H1 (cell line): Measurements from ENCODE around the gene DPP4. TPM values are rescaled to one million over a fixed set of nuclear protein-coding genes. Genes with fewer than 3 reads are reported as not detected.

ENCODE experiments used
- CTCF ChIA-PET: fragments of 300-600 bp; sonication (Branson Sonifier 250); formaldehyde crosslinking; loops from one replicate; lab custom pipeline; 2021; ENCODE audit not compliant: partially characterized antibody; lab: Charles Lee
- POLR2A ChIA-PET: fragments of 300-600 bp; sonication (Branson Sonifier 250); formaldehyde crosslinking; loops from one replicate; lab custom pipeline; 2021; ENCODE audit warnings: inconsistent platforms; ENCODE audit not compliant: partially characterized antibody; lab: Charles Lee
- DNase-seq, 2 experiments: peaks; one replicate each; pipeline versions ENCODE4 v3.0.0 to v3.0.0-alpha.2; 2010 to 2022; ENCODE audit warnings: low spot score in 2 of 2, low read depth in 1 of 2, mixed read lengths in 1 of 2
- FAIRE-seq: peaks from 2 replicates; lab custom pipeline; 2011; peaks lifted over from hg19 to GRCh38; lab: Jason Lieb, UNC
- H2AFZ ChIP-seq: 2 replicates; pipeline ENCODE4 v1.8.1; 2012; ENCODE audit warnings: low read length, inconsistent platforms
- H2AK5ac ChIP-seq: 2 replicates; pipeline ENCODE4 v1.6.1; 2013; ENCODE audit warnings: low read depth, low read length
- H2BK120ac ChIP-seq: replicated peaks from 2 replicates; pipeline ENCODE3; 2013; ENCODE audit warnings: low read depth, low read length, inconsistent platforms
- H2BK12ac ChIP-seq: 2 replicates; pipeline ENCODE4 v1.6.1; 2013; ENCODE audit warnings: low read depth, low read length
- H2BK15ac ChIP-seq: 2 replicates; pipeline ENCODE4 v1.6.1; 2013; ENCODE audit warnings: low read length
- H2BK20ac ChIP-seq: 2 replicates; pipeline ENCODE4 v1.6.1; 2013; ENCODE audit warnings: low read length
- H2BK5ac ChIP-seq: 2 replicates; pipeline ENCODE4 v1.6.1; 2013; ENCODE audit warnings: low read depth, low read length
- H3K14ac ChIP-seq: 2 replicates; pipeline ENCODE4 v1.6.1; 2013; ENCODE audit warnings: inconsistent platforms; ENCODE audit not compliant: insufficient read length
- H3K18ac ChIP-seq: 2 replicates; pipeline ENCODE4 v1.6.1; 2013; ENCODE audit warnings: low read length; ENCODE audit errors: extremely low read depth
- H3K23ac ChIP-seq: 2 replicates; pipeline ENCODE4 v1.6.1; 2013; ENCODE audit warnings: inconsistent platforms; ENCODE audit not compliant: insufficient read length
- H3K23me2 ChIP-seq: 2 replicates; pipeline ENCODE4 v1.6.1; 2013; ENCODE audit warnings: low read depth, low read length
- H3K27ac ChIP-seq: 2 replicates; pipeline ENCODE4 v1.6.1; 2011; ENCODE audit warnings: low read depth, low read length, inconsistent platforms
- H3K27me3 ChIP-seq, 4 experiments: replicated peaks in 1 of 4; 1 replicate in 1 of 4; 2 replicates in 3 of 4; pipeline versions ENCODE4 v1.6.1 to v1.8.1; 2011 to 2013; ENCODE audit warnings: low read length in 3 of 4, mild to moderate bottlenecking in 3 of 4, inconsistent platforms in 2 of 4, mixed read lengths in 2 of 4, moderate library complexity in 1 of 4; ENCODE audit not compliant: control insufficient read depth in 3 of 4, insufficient read depth in 3 of 4; ENCODE audit errors: extremely low read depth in 1 of 4
- H3K36me3 ChIP-seq, 4 experiments: 2 replicates each; pipeline versions ENCODE4 v1.6.1 to v1.8.1; 2011 to 2013; ENCODE audit warnings: mild to moderate bottlenecking in 4 of 4, low read length in 3 of 4, moderate library complexity in 2 of 4, control low read depth in 1 of 4, inconsistent platforms in 1 of 4; ENCODE audit not compliant: insufficient read depth in 4 of 4, control insufficient read depth in 2 of 4
- H3K4ac ChIP-seq: replicated peaks from 2 replicates; pipeline ENCODE3; 2013; ENCODE audit warnings: low read length, low read depth, mixed read lengths, inconsistent platforms; ENCODE audit not compliant: insufficient read length
- H3K4me1 ChIP-seq, 4 experiments: replicated peaks in 1 of 4; 1 replicate in 1 of 4; 2 replicates in 3 of 4; pipeline versions ENCODE4 v1.6.1 to v1.8.1; 2011 to 2013; ENCODE audit warnings: low read length in 3 of 4, inconsistent platforms in 2 of 4, mixed read lengths in 1 of 4; ENCODE audit not compliant: insufficient read depth in 4 of 4, control insufficient read depth in 3 of 4
- H3K4me2 ChIP-seq, 2 experiments: 2 replicates each; pipeline versions ENCODE4 v1.6.1 to v1.8.1; 2011 to 2013; ENCODE audit warnings: low read depth in 2 of 2, low read length in 2 of 2, control low read depth in 1 of 2, inconsistent platforms in 1 of 2, mild to moderate bottlenecking in 1 of 2; ENCODE audit not compliant: insufficient read depth in 1 of 2
- H3K4me3 ChIP-seq, 4 experiments: fragments of 200-600, 300-600 bp in 1 of 4; sonication (generic), shearing (Covaris generic), sonication (Bioruptor Twin) in 1 of 4; 2 replicates each; pipeline versions ENCODE4 v1.5.1 to v1.8.1; 2011 to 2016; ENCODE audit warnings: low read length in 4 of 4, low read depth in 3 of 4, control low read depth in 2 of 4, inconsistent platforms in 2 of 4, mild to moderate bottlenecking in 2 of 4, mixed read lengths in 1 of 4, moderate library complexity in 1 of 4; ENCODE audit not compliant: insufficient read depth in 2 of 4; ENCODE audit errors: extremely low read depth in 1 of 4
- H3K56ac ChIP-seq: replicated peaks from 2 replicates; pipeline ENCODE3; 2013; ENCODE audit warnings: low read depth, mild to moderate bottlenecking, mixed read lengths, low read length, inconsistent platforms; ENCODE audit not compliant: insufficient read length
- H3K79me1 ChIP-seq: 2 replicates; pipeline ENCODE4 v1.6.1; 2013; ENCODE audit warnings: low read depth, low read length, control low read depth
- H3K79me2 ChIP-seq, 2 experiments: 2 replicates each; pipeline versions ENCODE4 v1.6.1 to v1.8.1; 2012 to 2013; ENCODE audit warnings: low read length in 2 of 2, mild to moderate bottlenecking in 2 of 2, inconsistent platforms in 1 of 2; ENCODE audit not compliant: insufficient read depth in 2 of 2, control insufficient read depth in 1 of 2
- H3K9ac ChIP-seq, 4 experiments: replicated peaks in 1 of 4; 1 replicate in 1 of 4; 2 replicates in 3 of 4; pipeline versions ENCODE4 v1.6.1 to v1.8.1; 2011 to 2013; ENCODE audit warnings: low read depth in 3 of 4, low read length in 3 of 4, control low read depth in 2 of 4, mild to moderate bottlenecking in 2 of 4, moderate library complexity in 2 of 4, inconsistent platforms in 1 of 4; ENCODE audit errors: extremely low read depth in 1 of 4
- H3K9me3 ChIP-seq, 2 experiments: 2 replicates each; pipeline versions ENCODE4 v1.6.1 to v1.8.1; 2012 to 2013; ENCODE audit warnings: mild to moderate bottlenecking in 2 of 2, moderate library complexity in 2 of 2, control low read depth in 1 of 2, inconsistent platforms in 1 of 2, low read depth in 1 of 2, low read length in 1 of 2, mixed read lengths in 1 of 2; ENCODE audit not compliant: insufficient read depth in 2 of 2
- H4K20me1 ChIP-seq, 2 experiments: replicated peaks in 1 of 2; 2 replicates each; pipeline versions ENCODE3 to v1.8.1; 2011 to 2013; ENCODE audit warnings: inconsistent platforms in 2 of 2, low read length in 2 of 2, mild to moderate bottlenecking in 1 of 2; ENCODE audit not compliant: insufficient read depth in 2 of 2, control insufficient read depth in 1 of 2
- H4K5ac ChIP-seq: 2 replicates; pipeline ENCODE4 v1.6.1; 2013; ENCODE audit warnings: low read length, low read depth, mixed read lengths, inconsistent platforms; ENCODE audit not compliant: insufficient read length
- H4K8ac ChIP-seq: 2 replicates; pipeline ENCODE4 v1.8.0; 2013; ENCODE audit warnings: mild to moderate bottlenecking, moderate library complexity, low read length, inconsistent platforms; ENCODE audit not compliant: insufficient read depth; ENCODE audit errors: extremely low read depth
- H4K91ac ChIP-seq: replicated peaks from 2 replicates; pipeline ENCODE3; 2013; ENCODE audit warnings: low read length, mixed read lengths, inconsistent platforms; ENCODE audit not compliant: insufficient read length
- ASH2L ChIP-seq: fragments of 200-600, 300-600 bp; sonication (generic); IDR thresholded peaks from one replicate; pipeline ENCODE4 v1.7.1; 2017; ENCODE audit warnings: low read length
- CEBPB ChIP-seq: IDR thresholded peaks from 2 replicates; pipeline ENCODE4 v1.6.1; 2012; ENCODE audit warnings: low read depth, low read length
- EGR1 ChIP-seq: IDR thresholded peaks from 2 replicates; pipeline ENCODE4 v1.6.1; 2011; ENCODE audit warnings: low read depth, low read length, borderline replicate concordance
- GABPA ChIP-seq: IDR thresholded peaks from 2 replicates; pipeline ENCODE4 v1.6.1; 2011; ENCODE audit warnings: mild to moderate bottlenecking, low read length, moderate library complexity, borderline replicate concordance; ENCODE audit not compliant: insufficient read depth
- HDAC2 ChIP-seq, 2 experiments: fragments of 300-600 bp in 1 of 2; sonication (generic) in 1 of 2; IDR thresholded peaks; 2 replicates each; pipeline ENCODE4 v1.6.1; 2011 to 2012; ENCODE audit warnings: low read depth in 2 of 2, low read length in 2 of 2, mild to moderate bottlenecking in 2 of 2, moderate library complexity in 2 of 2, borderline replicate concordance in 1 of 2, inconsistent platforms in 1 of 2
- JUND ChIP-seq: IDR thresholded peaks from 2 replicates; pipeline ENCODE4 v1.6.1; 2011; ENCODE audit warnings: mild to moderate bottlenecking, improper control_type of control experiment, low read length
- KDM4A ChIP-seq: IDR thresholded peaks from one replicate; pipeline ENCODE4 v1.7.1; 2012; ENCODE audit warnings: low read depth, mild to moderate bottlenecking, moderate library complexity, low read length, inconsistent platforms; ENCODE audit not compliant: severe bottlenecking
- KDM5A ChIP-seq: fragments of 200-600 bp; IDR thresholded peaks from 2 replicates; pipeline ENCODE4 v1.7.1; 2012; ENCODE audit warnings: mild to moderate bottlenecking, low read length, inconsistent platforms, mixed read lengths
- POU5F1 ChIP-seq: IDR thresholded peaks from 2 replicates; pipeline ENCODE4 v1.6.1; 2011; ENCODE audit warnings: low read depth, mild to moderate bottlenecking, low read length, moderate library complexity
- RAD21 ChIP-seq, 2 experiments: IDR thresholded peaks in 1 of 2; conservative IDR thresholded peaks in 1 of 2; 2 replicates each; pipeline ENCODE4 v1.6.1; 2011; ENCODE audit warnings: low read depth in 2 of 2, low read length in 2 of 2, improper control_type of control experiment in 1 of 2, inconsistent platforms in 1 of 2, mild to moderate bottlenecking in 1 of 2, moderate library complexity in 1 of 2
- SP4 ChIP-seq: IDR thresholded peaks from 2 replicates; pipeline ENCODE4 v1.6.1; 2012; ENCODE audit warnings: low read length, inconsistent platforms
- SRF ChIP-seq: IDR thresholded peaks from 2 replicates; pipeline ENCODE4 v1.6.1; 2011; ENCODE audit warnings: mild to moderate bottlenecking, low read depth, low read length, moderate library complexity
- TBP ChIP-seq: IDR thresholded peaks from 2 replicates; pipeline ENCODE4 v1.6.1; 2011; ENCODE audit warnings: low read depth, low read length, improper control_type of control experiment
- WGBS, 2 experiments: shearing (Covaris generic) in 1 of 2; methylation state at CpG; one replicate each; pipeline versions ENCODE4 v1.1.6 to v1.1.7; 2013 to 2015; ENCODE audit warnings: low lambda C conversion rate in 2 of 2, mixed read lengths in 2 of 2, inconsistent platforms in 1 of 2, low coverage in 1 of 2, missing lambda C conversion rate in 1 of 2; ENCODE audit not compliant: insufficient replicate concordance in 2 of 2, insufficient coverage in 1 of 2, insufficient read length in 1 of 2; ENCODE audit errors: extremely low coverage in 1 of 2, missing lambda C conversion rate in 1 of 2; 5-methylcytosine and 5-hydroxymethylcytosine counted together
- polyA plus RNA-seq, 7 experiments: library from polyadenylated mRNA; depleted of rRNA in 3 of 7; stranded (reverse) in 5 of 7; unstranded in 2 of 7; fragments of >200 nt in 5 of 7; fragments of 200-250 nt in 2 of 7; gene quantifications; 1 replicate in 5 of 7; 2 replicates in 1 of 7; 4 replicates in 1 of 7; pipeline versions ENCODE4 v1.2.1 to v1.2.3, GENCODE V29; 2011 to 2013; ENCODE audit warnings: missing spikeins in 2 of 7, mixed read lengths in 2 of 7
- total RNA-seq: library from RNA; stranded (reverse); fragmentation: NEBNext Ultra II Directional; extraction: Animal tissue kit (Norgen Biotek cat#: 25700); gene quantifications from 2 replicates; pipeline ENCODE4 v1.2.1, GENCODE V29; 2021
- TF ChIP-seq, protein P1 (sequence below): IDR thresholded peaks from 2 replicates; pipeline ENCODE4 v1.6.1; 2012; ENCODE audit warnings: inconsistent platforms

DPP4 gene
- total and polyA plus RNA-seq, 2 of the 8 experiments (the other 6 are each of a cell fraction or from before 2014, with no cell fraction given) = 1.3 to 3.1 TPM

DNA sequence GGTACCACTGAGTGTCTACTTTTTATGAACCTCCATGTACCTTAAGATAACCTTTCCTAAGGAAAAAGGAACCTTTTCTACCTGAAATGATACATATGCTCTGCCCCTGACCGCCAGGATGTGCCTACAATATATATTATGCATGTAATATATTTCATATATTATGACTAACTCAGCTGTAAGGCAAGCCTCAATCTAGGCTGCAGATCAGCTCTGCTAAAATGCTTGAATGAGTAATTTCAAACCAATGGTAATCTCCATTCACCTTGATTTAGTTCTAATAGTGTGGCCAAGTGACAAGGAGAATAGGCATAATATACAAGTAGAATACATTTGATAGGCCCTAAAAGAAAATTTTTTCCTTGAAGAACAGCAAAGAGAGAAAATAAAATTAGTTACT is 101.8 kb downstream of the DPP4 start:
- Histone ChIP-seq H3K56ac (no peak overlapping the region), H3K9me3 (no peaks in the 10 kb centered on the region), H3K27ac (no peak overlapping the region), H2BK120ac (no peak overlapping the region), H2BK20ac (no peak overlapping the region), H3K79me1 (no peaks in the 10 kb centered on the region), H3K4me3 (no peak overlapping the region), H2AK5ac (no peak overlapping the region), H4K20me1 (no peaks in the 10 kb centered on the region), H3K36me3 (no peaks in the 10 kb centered on the region), H3K14ac (no peak overlapping the region), H3K23ac (no peak overlapping the region), H3K27me3 (no peaks in the 10 kb centered on the region), H2BK12ac (no peak overlapping the region), H2BK15ac (no peak overlapping the region), H2AFZ (no peak overlapping the region), H3K4ac (no peak overlapping the region), H3K4me2 (no peak overlapping the region), H4K8ac (no peak overlapping the region), H4K91ac (no peak overlapping the region), H3K4me1 (peaks cover 0 to 3% (median 0%) of the 10 kb centered on the region in 4 experiments; a peak in 2 of 7 replicates), H3K23me2 (no peaks in the 10 kb centered on the region), H4K5ac (no peak overlapping the region), H2BK5ac (no peak overlapping the region), H3K79me2 (no peaks in the 10 kb centered on the region), H3K9ac (no peak overlapping the region), H3K18ac (no peak overlapping the region)
- POLR2A ChIA-PET = no interaction called here
- FAIRE-seq = no peak
- CTCF ChIA-PET = interaction anchor here (2.3 kb wide), 1 partner anchor 385 kb away, joined by 8 read pairs; no protein-coding TSS in a partner anchor
- DNase-seq = no peak
- WGBS, 2 experiments = 86% methylated on average over 1 of the region's 1 CpG; no CpG with 5 or more reads in 1 of the 2 experiments
- TF ChIP-seq ASH2L = no peak
- TF ChIP-seq, protein P1, sequence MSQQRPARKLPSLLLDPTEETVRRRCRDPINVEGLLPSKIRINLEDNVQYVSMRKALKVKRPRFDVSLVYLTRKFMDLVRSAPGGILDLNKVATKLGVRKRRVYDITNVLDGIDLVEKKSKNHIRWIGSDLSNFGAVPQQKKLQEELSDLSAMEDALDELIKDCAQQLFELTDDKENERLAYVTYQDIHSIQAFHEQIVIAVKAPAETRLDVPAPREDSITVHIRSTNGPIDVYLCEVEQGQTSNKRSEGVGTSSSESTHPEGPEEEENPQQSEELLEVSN = no peak
- no peak for TF ChIP-seq KDM5A
- TF ChIP-seq RAD21 (IDR thresholded peaks at IDR 0.05 in 1 of 2, conservative IDR thresholded peaks at IDR 0.05 in 1 of 2; ENCODE audit: low read depth in 2 of 2, low read length in 2 of 2) = no peak
- TF ChIP-seq EGR1 = no peak
- TF ChIP-seq TBP = no peak
- no peak for TF ChIP-seq SP4
- TF ChIP-seq CEBPB = no peak
- TF ChIP-seq GABPA = no peak
- no peak for TF ChIP-seq HDAC2 (IDR thresholded peaks at IDR 0.05; ENCODE audit: borderline replicate concordance in 1 of 2, low read depth in 2 of 2, low read length in 2 of 2)
- TF ChIP-seq SRF = no peak
- no peak for TF ChIP-seq KDM4A
- TF ChIP-seq POU5F1 = no peak
- TF ChIP-seq JUND = no peak
